A549 (cell line): ENCODE results near the gene LSM14B.

ENCODE experiments used
- EP300 ChIP-seq, 2 experiments: fragments of >200 bp; sonication (Bioruptor Twin); formaldehyde crosslinking; IDR thresholded peaks; 2 replicates in 1 of 2; 3 replicates in 1 of 2; pipeline ENCODE4 v1.6.1; 2016 to 2017
- POLR2A ChIP-seq: IDR thresholded peaks from 2 replicates; pipeline ENCODE4 v1.6.1; 2012; ENCODE audit warnings: mild to moderate bottlenecking, low read length

GRCh38 chr20:62170536-62170935 is 48.3 kb downstream of the LSM14B start:
- no peak for TF ChIP-seq POLR2A
- TF ChIP-seq EP300 (IDR thresholded peaks at IDR 0.05), result no peak
